Nephron progenitor cell (in vitro differentiated cells): Measurements from ENCODE around the gene MYO18B.

Experiments used
- DNase-seq: peaks from one replicate; pipeline ENCODE4 v3.0.0; 2021
- H3K27ac Mint-ChIP-seq: 2 replicates; pipeline ENCODE4 v1.8.0; 2021; ENCODE audit warnings: mild to moderate bottlenecking, moderate library complexity, mixed read lengths
- H3K27me3 Mint-ChIP-seq: 2 replicates; pipeline ENCODE4 v1.8.0; 2021; ENCODE audit warnings: mild to moderate bottlenecking, low read depth, mixed read lengths; ENCODE audit not compliant: poor library complexity
- H3K36me3 Mint-ChIP-seq: 2 replicates; pipeline ENCODE4 v1.8.0; 2021; ENCODE audit warnings: low read depth, mixed read lengths
- H3K4me1 Mint-ChIP-seq: 2 replicates; pipeline ENCODE4 v1.8.0; 2021; ENCODE audit warnings: mixed read lengths
- H3K4me3 Mint-ChIP-seq: 2 replicates; pipeline ENCODE4 v1.8.0; 2021; ENCODE audit warnings: mild to moderate bottlenecking, moderate library complexity, mixed read lengths
- H3K9me3 Mint-ChIP-seq: 2 replicates; pipeline ENCODE4 v1.8.0; 2021; ENCODE audit warnings: mild to moderate bottlenecking, moderate library complexity, mixed read lengths
- CTCF ChIP-seq: fragments of 200-600 bp; sonication (generic); IDR thresholded peaks from 2 replicates; pipeline ENCODE4 v1.5.0; 2021; ENCODE audit warnings: antibody characterized with exemption

The MYO18B gene

GRCh38 chr22:25899566-25899965, 157.6 kb downstream of the MYO18B start:
- TF ChIP-seq CTCF, result no peak
- DNase-seq, result no peak
- Mint-ChIP-seq H3K27me3 (peaks cover 14% of the 10 kb centered on the region), H3K9me3 (peaks cover 4% of the 10 kb centered on the region), H3K4me3 (no peak overlapping the region), H3K4me1 (no peaks in the 10 kb centered on the region), H3K27ac (no peak overlapping the region), H3K36me3 (no peaks in the 10 kb centered on the region)

- Mint-ChIP-seq H3K27me3 (peaks cover 11% of the 10 kb centered on the region), H3K4me3 (no peak overlapping the region), H3K9me3 (peaks cover 4% of the 10 kb centered on the region), H3K27ac (no peak overlapping the region), H3K4me1 (no peaks in the 10 kb centered on the region), H3K36me3 (no peaks in the 10 kb centered on the region)
- TF ChIP-seq CTCF, result no peak
- DNase-seq, result no peak
Measured at GRCh38 chr22:25900390-25900789, 158.4 kb downstream of the MYO18B start.

- DNase-seq, result no peak
- Mint-ChIP-seq H3K27me3 (peaks cover 11% of the 10 kb centered on the region), H3K4me1 (no peaks in the 10 kb centered on the region), H3K9me3 (peaks cover 4% of the 10 kb centered on the region), H3K27ac (no peak overlapping the region), H3K4me3 (no peak overlapping the region), H3K36me3 (no peaks in the 10 kb centered on the region)
- no peak for TF ChIP-seq CTCF
Measured at GRCh38 chr22:25900880-25901279, 158.9 kb downstream of the MYO18B start.

DNA sequence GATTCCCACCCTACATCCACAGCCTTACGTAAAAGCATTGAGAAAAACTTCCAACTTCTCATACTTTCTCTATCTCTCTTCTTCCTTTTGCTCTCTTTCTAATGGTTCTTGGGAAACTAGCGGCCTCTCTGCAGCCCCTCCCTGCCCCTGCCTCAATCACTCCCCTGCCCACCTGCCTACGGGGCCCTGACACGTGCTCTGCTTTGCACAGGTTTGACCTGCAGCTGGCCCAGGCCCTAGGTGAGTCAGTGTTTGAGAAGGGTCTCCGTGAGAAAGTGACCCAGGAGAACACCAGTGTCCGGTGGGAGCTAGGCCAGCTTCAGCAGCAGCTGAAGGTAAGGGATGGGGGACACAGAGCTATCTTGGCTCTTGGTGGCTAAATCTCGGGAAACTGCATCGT, 160.4 kb downstream of the MYO18B start:
- TF ChIP-seq CTCF, result no peak
- Mint-ChIP-seq H3K27ac (no peak overlapping the region), H3K4me3 (no peak overlapping the region), H3K36me3 (peaks cover 5% of the 10 kb centered on the region), H3K27me3 (peaks cover 19% of the 10 kb centered on the region), H3K9me3 (peaks cover 9% of the 10 kb centered on the region), H3K4me1 (no peaks in the 10 kb centered on the region)
- no peak for DNase-seq

GRCh38 chr22:25903294-25903693, 161.3 kb downstream of the MYO18B start:
- H3K4me1 Mint-ChIP-seq, result no peaks in the 10 kb centered on the region
- H3K9me3 Mint-ChIP-seq, result peaks cover 13% of the 10 kb centered on the region
- no peak overlapping the region for H3K27ac Mint-ChIP-seq
- H3K27me3 Mint-ChIP-seq, result peaks cover 19% of the 10 kb centered on the region
- peak; percentile 35 for TF ChIP-seq CTCF
- DNase-seq, result peak; percentile 45
- peaks cover 5% of the 10 kb centered on the region for H3K36me3 Mint-ChIP-seq
- H3K4me3 Mint-ChIP-seq, result no peak overlapping the region

DNA sequence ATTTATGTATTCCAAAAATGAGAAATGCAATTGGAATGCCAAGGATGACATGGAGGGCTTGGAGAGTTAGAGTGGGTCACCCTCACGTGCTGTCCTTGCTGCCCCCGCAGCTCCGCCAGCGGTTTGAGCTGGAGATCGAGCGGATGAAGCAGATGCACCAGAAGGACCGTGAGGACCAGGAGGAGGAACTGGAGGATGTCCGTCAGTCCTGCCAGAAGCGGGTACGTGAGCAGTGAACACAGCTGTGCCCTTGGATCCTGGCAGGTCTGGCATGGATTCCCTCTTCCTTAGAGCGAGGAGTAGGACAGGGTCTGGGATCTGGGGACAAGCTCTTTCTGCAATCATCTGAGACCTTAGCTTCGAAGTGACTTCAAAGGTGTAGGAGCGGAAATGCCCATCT, 166.2 kb downstream of the MYO18B start:
- Mint-ChIP-seq H3K36me3 (peaks cover 5% of the 10 kb centered on the region), H3K4me1 (peaks cover 11% of the 10 kb centered on the region), H3K4me3 (no peak overlapping the region), H3K27me3 (peaks cover 21% of the 10 kb centered on the region), H3K9me3 (peaks cover 13% of the 10 kb centered on the region), H3K27ac (no peak overlapping the region)
- DNase-seq, result no peak
- no peak for TF ChIP-seq CTCF
